NCI-H1092 treated with DMSO at 0.1 percent for 48 hours (cell line): ENCODE results near the gene CD93.
A peak's percentile ranks its signal among the peaks of the same experiment; 100 is the strongest.

Source experiments
- DNase-seq: peaks from one replicate; lab custom pipeline; 2025; lab: John Stamatoyannopoulos, UW

The CD93 gene

DNA sequence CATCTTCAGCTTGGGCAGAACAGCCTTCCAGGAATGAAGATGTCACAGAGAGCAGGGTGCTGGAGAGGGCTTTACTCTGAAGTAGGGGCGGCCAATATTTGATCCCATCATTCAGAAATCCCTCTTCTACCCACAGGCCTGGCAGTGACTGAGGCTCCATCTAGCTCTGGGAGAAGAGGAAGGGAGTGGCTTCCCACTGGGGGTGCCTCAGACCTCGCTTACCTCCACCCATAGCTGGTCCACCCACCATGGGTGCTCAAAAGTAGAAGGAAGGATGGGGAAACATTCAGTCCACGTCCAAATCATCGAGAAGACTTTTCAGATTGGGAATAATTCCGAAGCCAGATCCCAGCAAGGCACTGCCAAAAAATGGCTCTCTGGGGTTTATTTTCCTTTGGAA, 24.9 kb downstream of the CD93 start:
- no peak for DNase-seq

GRCh38 chr20:23060629-23061028, 25.5 kb downstream of the CD93 start:
- no peak for DNase-seq

DNA sequence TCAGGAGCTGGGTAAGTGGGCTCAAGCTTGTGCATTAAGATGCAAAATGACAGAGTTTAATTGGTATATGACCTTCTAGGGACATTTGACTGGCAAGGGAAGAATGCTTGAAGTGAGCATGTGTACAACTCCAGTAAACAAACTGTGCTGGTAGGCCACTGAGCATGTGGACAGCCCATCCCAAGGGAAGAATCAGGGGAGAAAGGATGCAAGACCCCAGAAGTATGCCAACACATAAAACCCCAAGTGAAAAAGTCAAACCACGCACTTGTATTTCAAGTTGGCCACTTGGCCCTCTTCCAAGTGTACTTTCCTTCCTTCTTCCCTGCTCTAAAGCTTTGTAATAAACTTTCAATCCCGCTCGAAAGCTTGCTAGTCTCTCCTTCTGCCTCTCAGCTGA, 26.3 kb downstream of the CD93 start:
- no peak for DNase-seq

DNA sequence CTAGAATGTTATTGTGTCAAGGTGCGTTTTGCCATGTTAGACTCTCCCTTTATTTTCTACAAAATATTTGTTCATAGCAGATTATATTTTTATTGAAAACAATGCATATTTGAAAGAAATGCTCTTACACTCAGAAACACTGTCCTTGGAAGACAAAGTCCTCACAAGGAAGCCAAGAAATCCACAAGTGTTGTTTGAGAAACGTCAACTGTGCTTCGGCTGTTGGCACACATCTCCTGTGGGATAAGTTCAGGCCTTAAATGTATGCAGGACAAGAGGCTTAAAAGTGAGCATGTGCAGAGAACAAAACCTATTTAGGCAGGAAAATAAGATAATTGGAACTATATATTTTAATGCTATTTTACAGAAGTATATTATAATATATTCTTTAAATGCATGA, 27.1 kb downstream of the CD93 start:
- no peak for DNase-seq

GRCh38 chr20:23058240-23058639, 27.9 kb downstream of the CD93 start:
- DNase-seq, result no peak

DNA sequence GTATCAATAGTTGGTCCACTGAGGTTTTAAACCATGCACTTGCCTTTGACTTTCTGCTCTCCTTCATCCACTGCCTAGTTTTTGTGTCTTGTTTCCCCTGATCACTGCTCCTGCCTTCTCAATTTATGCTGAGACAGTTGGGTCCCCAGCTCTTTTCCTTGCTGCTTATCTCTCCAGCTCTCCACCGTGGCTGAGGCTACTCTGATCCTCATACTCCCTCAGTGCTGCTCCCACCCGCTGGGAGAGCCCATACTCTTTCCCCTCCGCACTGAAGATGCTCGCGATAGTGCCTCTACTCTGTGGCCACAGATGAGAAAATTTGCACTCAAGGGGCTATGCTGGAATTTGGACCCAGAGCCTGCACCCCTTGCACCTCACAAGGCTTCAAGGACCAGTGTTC, 33.2 kb downstream of the CD93 start:
- no peak for DNase-seq

GRCh38 chr20:23050847-23051627, 35.1 kb downstream of the CD93 start:
- DNase-seq, result no peak

DNA sequence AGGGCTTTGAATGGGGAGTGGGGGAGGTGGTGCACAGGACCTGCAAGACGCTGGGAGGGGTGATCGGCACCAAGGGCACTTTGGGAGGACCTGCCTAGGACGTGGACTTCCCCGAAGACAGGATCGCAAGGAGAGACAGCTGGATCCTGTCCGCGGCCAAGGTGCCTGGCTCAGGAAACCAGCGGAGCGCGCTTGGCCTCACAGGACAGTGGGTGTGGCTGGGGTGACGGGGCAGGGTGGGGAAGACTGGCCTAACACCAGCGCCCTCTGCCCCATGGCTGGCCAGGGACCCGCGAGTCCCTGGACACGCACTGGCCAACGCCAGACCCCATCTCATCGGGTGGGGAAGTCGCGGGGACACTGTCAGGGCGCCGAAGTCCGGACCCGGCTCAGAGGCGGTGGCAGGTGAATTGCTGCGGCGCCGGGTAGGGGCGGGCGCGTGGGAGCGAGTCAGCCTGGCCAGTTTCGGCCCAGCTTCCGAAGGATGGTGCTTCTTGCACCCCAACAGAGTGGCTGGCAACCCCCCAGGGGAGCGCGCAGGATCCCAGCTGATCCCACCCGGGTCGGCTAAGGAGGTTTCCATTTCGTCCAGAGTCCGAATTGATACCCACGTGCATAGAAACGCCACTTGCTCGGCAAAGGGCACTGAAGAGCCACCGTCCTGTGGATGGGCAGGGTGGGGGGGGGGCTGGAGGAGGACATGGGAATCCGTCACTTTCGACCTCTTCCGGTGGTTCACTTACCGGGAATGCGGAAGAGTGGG, 35.9 kb downstream of the CD93 start:
- DNase-seq, result peak; percentile 8

- peak; percentile 55 for DNase-seq
Measured at GRCh38 chr20:23049201-23050075, 36.7 kb downstream of the CD93 start, which contains the start of gene THBD. Gene THBD (minus strand): TSS chr20:23049672. CDS start chr20:23049504, 168 bp downstream.

DNA sequence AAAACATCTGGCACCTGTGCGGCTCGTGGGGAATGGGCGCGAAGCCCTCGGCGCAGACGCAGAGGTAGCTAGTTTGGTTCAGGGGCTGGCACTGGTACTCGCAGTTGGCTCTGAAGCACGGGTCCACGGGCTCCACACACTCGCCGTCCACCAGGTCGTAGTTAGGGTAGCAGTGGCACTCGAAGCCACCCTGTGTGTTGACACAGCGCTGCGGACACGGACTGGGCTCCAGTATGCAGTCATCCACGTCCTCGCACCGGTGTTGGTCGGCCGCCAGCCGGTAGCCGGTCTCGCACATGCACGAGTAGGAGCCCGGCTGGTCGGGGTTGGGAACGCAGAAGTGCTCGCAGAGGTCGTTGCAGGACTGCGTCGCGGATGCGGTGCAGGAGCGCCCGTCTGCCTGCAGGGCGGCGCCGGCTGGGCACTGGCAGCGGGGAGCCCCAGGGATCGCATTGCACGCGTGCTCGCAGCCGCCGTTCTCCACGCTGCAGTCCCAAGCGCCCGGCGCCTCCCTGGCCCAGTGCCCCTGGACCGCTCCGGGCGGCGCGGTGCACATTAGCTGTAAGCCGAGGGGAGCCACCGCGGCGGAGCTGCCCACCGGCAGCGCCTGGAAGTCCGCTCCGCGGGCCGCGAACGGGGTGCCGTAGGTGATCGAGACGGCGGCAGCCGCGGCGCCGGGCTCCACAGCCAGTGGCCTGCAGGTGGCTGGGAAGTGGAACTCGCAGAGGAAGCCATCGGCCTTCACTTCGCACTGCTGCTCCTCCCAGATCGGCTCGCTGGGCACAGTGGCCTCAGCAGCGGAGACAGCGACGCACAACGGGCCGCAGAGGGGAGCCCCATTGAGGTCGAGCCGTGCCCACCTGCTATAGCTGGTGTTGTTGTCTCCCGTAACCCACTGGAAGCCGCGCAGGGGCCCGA, 37.6 kb downstream of the CD93 start:
- DNase-seq, result peak; percentile 57

DNA sequence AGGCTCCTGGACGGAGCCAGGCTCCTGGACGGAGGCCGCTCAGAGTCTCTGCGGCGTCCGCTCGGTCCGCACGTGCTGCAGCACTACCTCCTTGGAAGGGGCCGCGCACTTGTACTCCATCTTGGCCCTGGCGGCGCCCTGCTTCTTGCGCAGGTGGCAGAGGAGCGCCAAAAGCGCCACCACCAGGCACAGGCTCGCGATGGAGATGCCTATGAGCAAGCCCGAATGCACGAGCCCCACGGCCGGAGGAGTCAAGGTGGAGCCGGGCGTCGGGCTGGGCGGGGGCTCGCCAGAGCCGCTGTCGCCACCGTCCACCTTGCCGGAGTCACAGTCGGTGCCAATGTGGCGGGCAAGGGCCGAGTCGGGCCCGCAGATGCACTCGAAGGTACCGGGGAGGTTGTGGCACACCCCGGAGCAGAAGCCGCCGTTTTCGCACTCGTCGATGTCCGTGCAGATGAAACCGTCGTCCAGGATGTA, 38.3 kb downstream of the CD93 start:
- no peak for DNase-seq

- no peak for DNase-seq
Measured at GRCh38 chr20:23047001-23047737, 39.0 kb downstream of the CD93 start.

- no peak for DNase-seq
Measured at GRCh38 chr20:23046431-23046830, 39.7 kb downstream of the CD93 start.

GRCh38 chr20:23043376-23043775, 42.7 kb downstream of the CD93 start:
- DNase-seq, result no peak

DNA sequence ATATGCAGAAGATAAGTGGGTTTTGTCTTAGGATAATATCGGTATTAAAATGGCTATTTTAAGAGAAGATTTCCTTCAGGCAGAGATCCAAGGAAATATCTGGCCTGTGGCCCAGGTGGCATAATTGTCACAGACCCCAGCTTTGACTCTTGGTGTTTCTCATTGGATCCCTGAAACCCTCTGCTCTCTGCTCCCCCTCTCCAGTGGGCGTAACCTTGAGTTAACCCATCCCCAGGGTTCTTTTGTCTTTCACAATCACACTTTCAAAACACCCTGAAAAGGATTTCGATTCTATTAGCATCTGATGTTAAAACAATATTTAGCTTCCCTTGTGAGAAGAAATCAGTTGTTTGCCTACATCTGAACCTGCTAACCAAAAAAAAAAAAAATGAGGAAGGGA, 43.9 kb downstream of the CD93 start:
- DNase-seq, result no peak

DNA sequence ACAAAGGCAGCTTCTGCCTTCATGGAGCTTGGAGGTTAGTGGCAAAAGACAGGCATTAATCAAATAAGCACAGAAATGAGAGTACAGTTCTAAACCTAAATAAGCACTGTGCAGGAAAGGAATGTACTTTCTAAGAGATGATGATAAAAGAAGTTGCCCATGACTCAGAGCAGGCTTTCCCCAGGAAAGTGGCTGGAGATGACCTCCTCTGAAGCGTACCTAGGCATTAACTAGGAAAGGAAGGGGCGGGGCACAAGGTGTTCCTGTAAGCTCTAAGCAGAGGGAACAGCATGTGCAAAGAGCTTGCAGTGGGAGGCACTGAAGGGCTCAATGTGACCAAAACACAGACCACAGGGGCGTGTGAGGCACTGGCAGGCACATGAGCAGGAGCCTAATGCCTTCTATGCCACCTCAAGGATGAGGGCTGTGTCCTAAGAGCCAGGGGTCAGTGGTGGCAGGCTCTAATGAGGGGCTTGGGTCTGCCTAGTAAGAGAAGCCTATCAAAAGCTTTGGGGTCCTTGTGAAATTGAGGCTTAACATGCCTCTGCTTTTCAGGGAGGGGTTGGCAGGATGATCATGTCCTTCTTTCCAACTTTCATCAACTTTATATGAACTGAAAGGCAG, 46.1 kb downstream of the CD93 start:
- no peak for DNase-seq

DNA sequence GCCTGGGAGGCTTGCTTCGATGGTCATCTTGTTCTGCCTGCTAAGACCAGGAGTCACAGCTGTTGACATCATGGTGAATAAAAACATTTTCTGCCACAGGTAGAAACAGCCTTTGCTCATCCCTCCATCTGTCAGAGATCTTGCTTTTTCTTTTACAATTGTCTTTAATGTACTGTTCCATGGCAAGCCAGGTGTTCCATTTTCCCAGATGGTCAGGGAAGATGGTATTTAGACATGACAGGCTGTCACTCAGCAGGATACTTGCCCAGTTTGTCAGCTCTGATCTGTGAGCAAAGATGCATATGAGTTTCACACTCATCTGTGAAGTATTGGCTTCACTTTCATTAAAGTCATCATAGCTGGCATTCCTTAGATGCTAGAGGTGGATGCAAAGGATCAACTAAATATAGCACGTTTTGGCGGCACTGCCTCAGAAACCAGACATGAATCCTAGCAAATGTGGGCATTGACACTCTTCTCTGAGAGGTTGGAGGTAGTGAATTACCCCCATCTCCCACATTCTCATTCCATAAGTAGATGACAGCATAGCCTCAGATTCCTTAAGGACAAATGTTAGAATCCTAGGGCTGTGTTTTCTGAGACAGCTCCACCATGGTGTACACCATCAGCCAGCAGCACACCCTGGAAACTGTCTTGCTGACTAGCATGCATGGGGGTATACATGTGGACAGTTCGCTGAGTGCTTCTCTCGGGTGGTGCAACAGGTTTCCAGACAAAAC, 46.8 kb downstream of the CD93 start:
- no peak for DNase-seq

- DNase-seq, result no peak
Measured at GRCh38 chr20:23037017-23037481, 49.1 kb downstream of the CD93 start.

GRCh38 chr20:23036371-23036770, 49.8 kb downstream of the CD93 start:
- no peak for DNase-seq
